HepG2 (cell line): ENCODE measurements around the gene ERMARD. TPM values are rescaled to one million over a fixed set of nuclear protein-coding genes. Genes with fewer than 3 reads are reported as not detected.
A peak's percentile ranks its signal among the peaks of the same experiment; 100 is the strongest.

Experiments used
- BCLAF1 ChIP-seq: fragments of 450-650 bp; IDR thresholded peaks from 2 replicates; pipeline ENCODE4 v1.6.1; 2017; ENCODE audit warnings: mild to moderate bottlenecking
- FOXP4 ChIP-seq: sonication (generic); formaldehyde crosslinking; IDR thresholded peaks from 2 replicates; pipeline ENCODE4 v1.4.0; 2020; ENCODE audit warnings: missing genetic modification reagents
- GLMP ChIP-seq: sonication (generic); formaldehyde crosslinking; IDR thresholded peaks from 2 replicates; pipeline ENCODE4 v1.9.0; 2021; ENCODE audit warnings: missing genetic modification reagents, mild to moderate bottlenecking, borderline replicate concordance
- KAT8 ChIP-seq: IDR thresholded peaks from 2 replicates; pipeline ENCODE4 v1.6.1; 2016; ENCODE audit warnings: missing genetic modification reagents, missing compliant biosample characterization
- MXD1 ChIP-seq: sonication (generic); formaldehyde crosslinking; IDR thresholded peaks from 2 replicates; pipeline ENCODE4 v1.4.0; 2020; ENCODE audit warnings: mild to moderate bottlenecking, missing genetic modification reagents
- MYC ChIP-seq: sonication (generic); formaldehyde crosslinking; IDR thresholded peaks from 2 replicates; pipeline ENCODE4 v1.9.0; 2021; ENCODE audit warnings: missing genetic modification reagents, borderline replicate concordance
- SMYD3 ChIP-seq: sonication (generic); formaldehyde crosslinking; IDR thresholded peaks from 2 replicates; pipeline ENCODE4 v1.8.1; 2023; ENCODE audit warnings: mild to moderate bottlenecking, missing genetic modification reagents
- TEAD2 ChIP-seq: sonication (generic); formaldehyde crosslinking; IDR thresholded peaks from 2 replicates; pipeline ENCODE4 v1.9.0; 2021; ENCODE audit warnings: missing genetic modification reagents
- YY1 ChIP-seq: IDR thresholded peaks from 2 replicates; pipeline ENCODE4 v1.6.1; 2011; ENCODE audit warnings: low read length, low read depth, moderate library complexity, mild to moderate bottlenecking; ENCODE audit not compliant: insufficient read depth, insufficient replicate concordance
- ZBTB14 ChIP-seq: sonication (generic); formaldehyde crosslinking; IDR thresholded peaks from 2 replicates; pipeline ENCODE4 v1.4.0; 2020; ENCODE audit warnings: missing genetic modification reagents
- ZNF281 ChIP-seq: sonication (generic); formaldehyde crosslinking; IDR thresholded peaks from 2 replicates; pipeline ENCODE4 v1.4.0; 2020; ENCODE audit warnings: missing genetic modification reagents, borderline replicate concordance
- ZNF501 ChIP-seq: sonication (generic); formaldehyde crosslinking; IDR thresholded peaks from 2 replicates; pipeline ENCODE4 v1.5.1; 2020; ENCODE audit warnings: mild to moderate bottlenecking, moderate library complexity, missing genetic modification reagents
- ZNF678 ChIP-seq: sonication (generic); formaldehyde crosslinking; IDR thresholded peaks from 2 replicates; pipeline ENCODE4 v1.4.0; 2020; ENCODE audit warnings: mild to moderate bottlenecking, missing genetic modification reagents
- ZNF766 ChIP-seq: sonication (generic); formaldehyde crosslinking; IDR thresholded peaks from 2 replicates; pipeline ENCODE4 v1.5.0; 2020; ENCODE audit warnings: missing genetic modification reagents, borderline replicate concordance
- ZSCAN20 ChIP-seq: sonication (generic); formaldehyde crosslinking; IDR thresholded peaks from 2 replicates; pipeline ENCODE4 v1.4.0; 2020; ENCODE audit warnings: missing genetic modification reagents, mild to moderate bottlenecking, borderline replicate concordance
- polyA plus RNA-seq, 8 experiments: library from polyadenylated mRNA; depleted of rRNA in 3 of 8; stranded (reverse) in 7 of 8; unstranded in 1 of 8; fragments of >200 nt; fragmentation: Illumina TruSeq in 4 of 8; extraction: Trizol in 4 of 8; gene quantifications; 2 replicates each; pipeline versions ENCODE4 v1.2.1 to v1.2.3, GENCODE V29; 2011 to 2016; ENCODE audit warnings: low read depth in 4 of 8, missing spikeins in 1 of 8, mixed read lengths in 1 of 8; ENCODE audit not compliant: insufficient read depth in 1 of 8
- total RNA-seq, 5 experiments: library from RNA; depleted of rRNA; stranded (reverse); fragments of >200 nt; fragmentation: Illumina TruSeq; extraction: Trizol; gene quantifications; 2 replicates each; pipeline ENCODE4 v1.2.3, GENCODE V29; 2016; ENCODE audit warnings: low read depth in 1 of 5

Gene ERMARD
- total and polyA plus RNA-seq, 2 of the 13 experiments (the other 11 are each of a cell fraction or from before 2014, with no cell fraction given), result 8.8 to 10.7 TPM

GRCh38 chr6:169800668-169801395, 49.4 kb downstream of the ERMARD start (continued):
- TF ChIP-seq ZBTB14 (CRISPR knock-in tag) (peak; percentile 46), ZNF281 (CRISPR knock-in tag) (no peak; the same call in 1 of the 2 replicates), ZNF678 (0 out of 2 replicates have a peak, but pooled peaks have one; percentile 29), YY1 (no peak), FOXP4 (CRISPR knock-in tag) (peak; percentile 93), ZSCAN20 (CRISPR knock-in tag) (no peak), SMYD3 (CRISPR knock-in tag) (no peak), ZNF501 (CRISPR knock-in tag) (no peak; the same call in 1 of the 2 replicates), KAT8 (CRISPR knock-in tag) (peak; percentile 52), ZNF766 (CRISPR knock-in tag) (peak; percentile 37; the same call in 1 of the 2 replicates), MYC (CRISPR knock-in tag) (peak; percentile 78; the same call in 1 of the 2 replicates), BCLAF1 (no peak), TEAD2 (CRISPR knock-in tag) (no peak), MXD1 (CRISPR knock-in tag) (peak; percentile 73; the same call in 1 of the 2 replicates), GLMP (CRISPR knock-in tag) (no peak)
